Measurements from ENCODE around the gene MED12L. TPM values are rescaled to one million over a fixed set of nuclear protein-coding genes. Genes with fewer than 3 reads are reported as not detected.

The MED12L gene
- total RNA-seq, 4 donors from 2014 or later = 0.12 to 0.77 (median 0.21) TPM

DNA sequence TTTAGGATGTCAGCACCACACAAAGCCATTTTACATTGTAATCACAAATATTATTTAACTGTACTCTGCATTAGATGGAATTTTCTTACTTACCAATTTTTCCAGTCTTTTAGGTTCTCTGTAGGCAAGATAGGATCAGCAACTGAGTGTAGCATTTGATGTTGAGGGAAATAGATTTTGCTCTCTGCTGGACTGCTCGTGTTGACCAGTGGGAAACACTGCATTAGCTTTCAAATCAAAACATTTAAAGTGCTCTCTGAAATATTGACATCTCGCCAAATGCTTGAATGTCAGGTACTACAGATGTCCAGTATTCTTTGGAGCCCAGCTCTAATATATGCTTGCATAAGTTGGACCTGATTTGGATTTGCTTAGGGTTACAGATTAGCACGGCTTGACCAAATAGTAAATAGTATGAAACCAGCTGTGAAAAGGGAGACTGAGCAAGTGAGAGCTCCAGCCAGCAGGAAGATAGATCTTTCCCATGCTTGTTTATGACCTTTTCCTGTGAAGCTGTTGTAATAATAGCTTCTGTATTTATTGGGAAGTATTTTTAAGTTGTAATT, 163.4 kb downstream of the MED12L start:
- H3K4me3 ChIP-seq = peak overlapping the region in 1 of 2 donors; percentile 14
- H3K27ac ChIP-seq = peak overlapping the region; percentile 22 to 51 (median 39)
- no peaks in the 10 kb centered on the region for H3K27me3 ChIP-seq
- H3K9me3 ChIP-seq = peaks cover 0 to 6% (median 0%) of the 10 kb centered on the region in 3 donors
- TF ChIP-seq POLR2AphosphoS5 (IDR thresholded peaks at IDR 0.05) (peak; percentile 15), POLR2A (IDR thresholded peaks at IDR 0.05) (no peak), EP300 (IDR thresholded peaks at IDR 0.05) (no peak)
- TF ChIP-seq, protein P1, sequence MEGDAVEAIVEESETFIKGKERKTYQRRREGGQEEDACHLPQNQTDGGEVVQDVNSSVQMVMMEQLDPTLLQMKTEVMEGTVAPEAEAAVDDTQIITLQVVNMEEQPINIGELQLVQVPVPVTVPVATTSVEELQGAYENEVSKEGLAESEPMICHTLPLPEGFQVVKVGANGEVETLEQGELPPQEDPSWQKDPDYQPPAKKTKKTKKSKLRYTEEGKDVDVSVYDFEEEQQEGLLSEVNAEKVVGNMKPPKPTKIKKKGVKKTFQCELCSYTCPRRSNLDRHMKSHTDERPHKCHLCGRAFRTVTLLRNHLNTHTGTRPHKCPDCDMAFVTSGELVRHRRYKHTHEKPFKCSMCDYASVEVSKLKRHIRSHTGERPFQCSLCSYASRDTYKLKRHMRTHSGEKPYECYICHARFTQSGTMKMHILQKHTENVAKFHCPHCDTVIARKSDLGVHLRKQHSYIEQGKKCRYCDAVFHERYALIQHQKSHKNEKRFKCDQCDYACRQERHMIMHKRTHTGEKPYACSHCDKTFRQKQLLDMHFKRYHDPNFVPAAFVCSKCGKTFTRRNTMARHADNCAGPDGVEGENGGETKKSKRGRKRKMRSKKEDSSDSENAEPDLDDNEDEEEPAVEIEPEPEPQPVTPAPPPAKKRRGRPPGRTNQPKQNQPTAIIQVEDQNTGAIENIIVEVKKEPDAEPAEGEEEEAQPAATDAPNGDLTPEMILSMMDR (IDR thresholded peaks at IDR 0.05) = no peak
- peaks cover 0 to 46% (median 0%) of the 10 kb centered on the region in 3 donors for H3K4me1 ChIP-seq
- 29 to 54% methylated on average over 3 of the region's 3 CpGs for WGBS, 2 donors (ENCODE audit: low coverage in 1 of 2)
- no peak for ATAC-seq
- no peaks in the 10 kb centered on the region for H3K36me3 ChIP-seq

DNA sequence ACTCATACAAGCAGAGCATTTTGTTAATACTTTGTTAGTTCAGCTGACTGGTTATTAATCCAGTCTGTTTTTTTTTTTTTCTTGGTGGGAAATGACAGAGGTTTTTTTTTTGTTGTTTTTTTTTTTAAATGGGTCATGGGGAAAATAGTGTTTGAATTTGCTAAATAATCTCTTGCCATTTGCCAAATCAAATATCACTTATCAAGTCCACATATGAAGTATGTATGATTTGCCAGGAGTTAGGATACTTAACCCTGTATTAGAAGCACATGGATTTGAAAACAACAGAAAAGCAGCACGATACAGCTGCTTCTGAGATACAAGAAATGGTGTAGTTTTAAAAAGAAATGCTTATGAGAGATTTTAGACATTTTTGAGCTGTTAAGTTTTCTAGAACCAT, 171.3 kb downstream of the MED12L start:
- Histone ChIP-seq H3K27me3 (no peaks in the 10 kb centered on the region), H3K9me3 (no peaks in the 10 kb centered on the region), H3K4me1 (peaks cover 0 to 92% (median 4%) of the 10 kb centered on the region in 3 donors), H3K36me3 (no peaks in the 10 kb centered on the region), H3K27ac (peak overlapping the region; percentile 53 to 79 (median 76)), H3K4me3 (no peak overlapping the region)
- 50% methylated on average over 1 of the region's 1 CpG for WGBS, 2 donors (ENCODE audit: low coverage in 1 of 2)
- no peak for ATAC-seq
- no peak for TF ChIP-seq EP300 (IDR thresholded peaks at IDR 0.05)
- no peak for TF ChIP-seq POLR2AphosphoS5 (IDR thresholded peaks at IDR 0.05)
- TF ChIP-seq POLR2A (IDR thresholded peaks at IDR 0.05) = no peak
- TF ChIP-seq, protein P1 (IDR thresholded peaks at IDR 0.05) = no peak

DNA sequence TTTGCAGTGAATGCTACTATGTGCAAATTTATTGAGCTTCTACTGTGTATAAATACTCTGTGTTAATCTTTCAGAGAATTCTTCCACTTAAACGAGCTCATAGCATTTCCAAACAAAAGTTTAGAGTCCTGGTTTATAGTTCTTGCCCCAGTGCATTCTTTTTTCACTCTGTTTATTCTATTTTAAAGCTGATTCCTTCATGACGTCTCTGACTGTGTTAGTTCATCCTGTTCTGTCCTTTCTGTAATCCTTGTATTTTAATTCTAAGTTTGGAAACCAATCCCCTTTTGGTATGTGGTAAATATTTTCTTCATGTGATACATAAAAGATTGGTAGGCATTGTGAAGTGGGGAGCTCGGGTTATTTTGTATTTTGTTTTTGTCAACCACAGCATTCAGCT, 174.2 kb downstream of the MED12L start:
- no peaks in the 10 kb centered on the region for H3K9me3 ChIP-seq
- H3K36me3 ChIP-seq = no peaks in the 10 kb centered on the region
- WGBS, 2 donors (ENCODE audit: low coverage in 1 of 2) = 27 to 42% methylated on average over 3 of the region's 3 CpGs
- H3K4me3 ChIP-seq = no peak overlapping the region
- peak overlapping the region; percentile 77 to 82 (median 78) for H3K27ac ChIP-seq
- no peaks in the 10 kb centered on the region for H3K27me3 ChIP-seq
- peaks cover 0 to 78% (median 4%) of the 10 kb centered on the region in 3 donors for H3K4me1 ChIP-seq
- peak; percentile 77 for ATAC-seq
- peak; percentile 79 for TF ChIP-seq POLR2AphosphoS5 (IDR thresholded peaks at IDR 0.05)
- TF ChIP-seq, protein P1 (IDR thresholded peaks at IDR 0.05) = no peak
- TF ChIP-seq EP300 (IDR thresholded peaks at IDR 0.05) = peak; percentile 31
- TF ChIP-seq POLR2A (IDR thresholded peaks at IDR 0.05) = no peak

DNA sequence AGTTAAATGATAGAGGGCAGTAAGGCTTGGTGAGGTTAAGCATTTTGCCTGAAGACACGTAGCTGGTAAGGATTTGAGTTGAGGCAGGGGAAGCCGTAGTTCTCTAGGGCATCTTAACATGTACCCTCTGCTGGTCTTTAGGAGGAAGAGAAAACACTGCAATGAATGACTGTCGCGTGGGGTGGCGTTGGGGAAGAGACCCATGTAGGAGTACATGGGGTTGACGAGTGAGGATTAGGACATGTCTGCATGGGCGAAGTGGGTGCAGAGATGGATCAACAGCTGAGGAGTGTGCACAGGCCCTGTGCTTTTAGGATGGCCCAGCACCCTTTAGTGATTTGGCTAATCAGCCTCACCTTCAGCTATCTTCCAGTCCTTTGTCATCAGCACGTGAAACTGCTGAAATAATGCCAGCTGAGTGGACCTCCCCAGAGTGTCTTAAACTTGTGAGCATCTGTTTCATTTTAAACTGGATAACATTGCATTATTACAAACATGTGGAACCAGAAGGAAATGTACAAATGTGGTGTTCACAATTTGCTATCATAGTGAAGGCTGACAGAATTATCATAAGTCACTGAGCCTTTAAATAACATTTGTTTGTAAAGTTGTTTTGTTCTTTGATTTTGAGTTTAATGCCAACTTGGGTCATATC, 177.5 kb downstream of the MED12L start:
- Histone ChIP-seq H3K4me1 (peaks cover 0 to 78% (median 15%) of the 10 kb centered on the region in 3 donors), H3K9me3 (no peaks in the 10 kb centered on the region), H3K36me3 (no peaks in the 10 kb centered on the region), H3K4me3 (no peak overlapping the region), H3K27me3 (no peaks in the 10 kb centered on the region), H3K27ac (peak overlapping the region; percentile 29 to 82 (median 77))
- TF ChIP-seq EP300 (IDR thresholded peaks at IDR 0.05) (no peak), POLR2AphosphoS5 (IDR thresholded peaks at IDR 0.05) (no peak), POLR2A (IDR thresholded peaks at IDR 0.05) (no peak)
- TF ChIP-seq, protein P1 (IDR thresholded peaks at IDR 0.05) = no peak
- 66 to 94% methylated on average over 4 to 8 of the region's 8 CpGs for WGBS, 2 donors (ENCODE audit: low coverage in 1 of 2)
- ATAC-seq = no peak

DNA sequence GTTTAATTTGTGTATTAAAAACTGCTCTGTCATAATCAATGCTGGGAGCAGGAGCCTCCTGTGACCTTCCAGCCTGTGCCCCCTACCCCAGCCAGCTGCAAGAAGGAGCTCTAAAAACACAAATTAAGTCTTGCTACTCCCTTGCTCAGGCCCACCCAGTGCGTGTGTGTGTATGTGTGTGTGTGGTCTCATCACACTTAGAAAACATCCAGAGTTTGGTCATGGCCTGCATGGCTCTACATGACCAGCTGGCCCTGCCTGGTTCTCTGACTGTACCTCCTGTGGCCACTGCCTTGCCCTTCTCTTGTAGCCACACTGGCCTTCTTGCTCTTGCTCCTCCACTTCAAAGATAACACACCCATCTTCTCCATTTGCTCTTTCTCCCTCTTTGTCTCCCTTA, 179.1 kb downstream of the MED12L start:
- 100% methylated on average over 1 of the region's 1 CpG for WGBS, 2 donors (ENCODE audit: low coverage in 1 of 2)
- TF ChIP-seq POLR2AphosphoS5 (IDR thresholded peaks at IDR 0.05) (no peak), EP300 (IDR thresholded peaks at IDR 0.05) (no peak), POLR2A (IDR thresholded peaks at IDR 0.05) (no peak)
- TF ChIP-seq, protein P1 (IDR thresholded peaks at IDR 0.05) = no peak
- no peak for ATAC-seq
- H3K36me3 ChIP-seq = no peaks in the 10 kb centered on the region
- peak overlapping the region; percentile 79 to 88 (median 83) for H3K27ac ChIP-seq
- H3K9me3 ChIP-seq = no peaks in the 10 kb centered on the region
- peaks cover 0 to 73% (median 12%) of the 10 kb centered on the region in 3 donors for H3K4me1 ChIP-seq
- no peaks in the 10 kb centered on the region for H3K27me3 ChIP-seq
- no peak overlapping the region for H3K4me3 ChIP-seq

Data from gastroesophageal sphincter (tissue), 4 donors.